NCI-H1694 (cell line): ENCODE results near the gene CHRNA7.
"Not testable (repeated sequence)": the region's sequence is repeated elsewhere in the genome, so short reads cannot be mapped to it uniquely, and the experiment has no call there.

Experiments
- DNase-seq: peaks from one replicate; lab custom pipeline; 2025; lab: John Stamatoyannopoulos, UW

Gene CHRNA7

GRCh38 chr15:32193780-32194179 lies 163.5 kb downstream of the CHRNA7 start:
- not testable (repeated sequence) for DNase-seq

GRCh38 chr15:32196206-32196605 lies 165.9 kb downstream of the CHRNA7 start:
- DNase-seq: not testable (repeated sequence)

- not testable (repeated sequence) for DNase-seq
These were observed 168.6 kb downstream of the CHRNA7 start for GRCh38 chr15:32198938-32199337.

DNA sequence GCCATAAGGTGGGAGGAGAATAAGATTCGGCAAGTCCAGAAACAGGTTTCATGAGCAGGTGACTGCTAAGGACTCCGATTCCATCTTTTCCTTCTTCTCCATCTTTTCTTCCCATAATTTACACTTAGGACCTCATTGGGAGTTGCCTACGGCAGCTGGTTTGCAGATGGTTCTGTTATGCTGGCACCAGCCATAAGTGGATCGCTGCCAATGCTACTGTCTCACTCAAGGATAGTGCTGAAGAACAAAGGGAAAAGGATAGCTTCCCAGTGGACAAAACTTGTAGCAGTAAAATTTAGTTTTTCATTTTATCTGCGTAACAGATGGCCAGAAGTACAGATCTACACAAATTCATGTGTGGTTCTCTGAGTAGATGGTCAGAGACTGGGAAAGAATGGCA lies 178.8 kb downstream of the CHRNA7 start:
- DNase-seq: not testable (repeated sequence)

DNA sequence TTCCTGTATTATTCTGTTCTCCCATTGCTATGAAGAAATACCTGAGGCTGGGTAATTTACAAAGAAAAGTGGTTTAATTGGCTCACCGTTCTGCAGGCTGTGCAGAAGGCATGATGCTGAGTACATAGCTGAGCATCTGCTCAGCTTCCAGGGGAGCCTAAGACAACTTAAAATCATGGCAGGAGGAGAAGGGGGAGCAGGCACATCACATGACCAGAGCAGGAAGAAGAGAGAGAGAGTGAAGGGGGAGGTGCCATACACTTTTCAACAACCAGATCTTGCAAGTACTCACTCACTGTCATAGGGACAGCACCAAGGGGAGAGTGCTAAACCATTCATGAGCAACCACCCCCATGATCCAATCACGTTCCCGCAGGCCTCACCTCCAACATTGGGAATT lies 188.4 kb downstream of the CHRNA7 start:
- no peak for DNase-seq
